SK-N-SH treated with all-trans-retinoic acid at 6 μM for 48 hours (cell line): ENCODE data around the gene SCAF11.
A peak's percentile ranks its signal among the peaks of the same experiment; 100 is the strongest.

Source experiments
- ATAC-seq: fragments of 200-7000 bp; cut with Tn5 transposase; 3 replicates; pipeline ENCODE4 v1.9.1; 2020; ENCODE audit warnings: mild to moderate bottlenecking, moderate library complexity
- BACH2 ChIP-seq: fragments of 250-450 bp; sonication (Bioruptor Pico); IDR thresholded peaks from 2 replicates; pipeline ENCODE4 v1.9.0; 2021; ENCODE audit warnings: mild to moderate bottlenecking, borderline replicate concordance
- CREB5 ChIP-seq: fragments of 250-450 bp; sonication (Bioruptor Pico); IDR thresholded peaks from 2 replicates; pipeline ENCODE4 v1.5.1; 2020; ENCODE audit warnings: low read depth, mild to moderate bottlenecking, moderate library complexity
- CSDC2 ChIP-seq: fragments of 250-450 bp; sonication (Bioruptor Pico); IDR thresholded peaks from 2 replicates; pipeline ENCODE4 v1.5.0; 2020; ENCODE audit warnings: mild to moderate bottlenecking, moderate library complexity
- CSRNP3 ChIP-seq: fragments of 250-450 bp; sonication (Bioruptor Pico); IDR thresholded peaks from 2 replicates; pipeline ENCODE4 v1.5.1; 2021; ENCODE audit warnings: mild to moderate bottlenecking, moderate library complexity
- ESRRG ChIP-seq: fragments of 250-450 bp; sonication (Bioruptor Pico); IDR thresholded peaks from 2 replicates; pipeline ENCODE4 v1.6.1; 2021; ENCODE audit warnings: mild to moderate bottlenecking
- ISL1 ChIP-seq: fragments of 250-450 bp; sonication (Bioruptor Pico); IDR thresholded peaks from 2 replicates; pipeline ENCODE4 v2.1.2; 2022; ENCODE audit warnings: mild to moderate bottlenecking, moderate library complexity
- OSR1 ChIP-seq: fragments of 250-450 bp; sonication (Bioruptor Pico); IDR thresholded peaks from 2 replicates; pipeline ENCODE4 v1.8.0; 2022; ENCODE audit warnings: moderate library complexity, mild to moderate bottlenecking, inconsistent platforms
- PATZ1 ChIP-seq: fragments of 250-450 bp; sonication (Bioruptor Pico); IDR thresholded peaks from 2 replicates; pipeline ENCODE4 v1.8.0; 2020; ENCODE audit warnings: mild to moderate bottlenecking, moderate library complexity, borderline replicate concordance
- POU6F1 ChIP-seq: fragments of 250-450 bp; sonication (Bioruptor Pico); IDR thresholded peaks from 2 replicates; pipeline ENCODE4 v1.8.0; 2021; ENCODE audit warnings: low read depth, mild to moderate bottlenecking, moderate library complexity, borderline replicate concordance
- PPARA ChIP-seq: fragments of 250-450 bp; sonication (Bioruptor Pico); IDR thresholded peaks from 2 replicates; pipeline ENCODE4 v1.5.0; 2020; ENCODE audit warnings: mild to moderate bottlenecking, borderline replicate concordance
- RARB ChIP-seq: fragments of 250-450 bp; sonication (Bioruptor Pico); IDR thresholded peaks from 2 replicates; pipeline ENCODE4 v1.8.0; 2021; ENCODE audit warnings: mild to moderate bottlenecking, moderate library complexity
- SNAI2 ChIP-seq: fragments of 250-450 bp; sonication (Bioruptor Pico); IDR thresholded peaks from 2 replicates; pipeline ENCODE4 v1.5.0; 2020; ENCODE audit warnings: mild to moderate bottlenecking, moderate library complexity
- TCF4 ChIP-seq: fragments of 250-450 bp; sonication (Bioruptor Pico); IDR thresholded peaks from 2 replicates; pipeline ENCODE4 v1.8.0; 2021; ENCODE audit warnings: mild to moderate bottlenecking, moderate library complexity, borderline replicate concordance
- TOX ChIP-seq: fragments of 250-450 bp; sonication (Bioruptor Pico); IDR thresholded peaks from 2 replicates; pipeline ENCODE4 v1.8.0; 2021; ENCODE audit warnings: mild to moderate bottlenecking, moderate library complexity, borderline replicate concordance
- TSHZ2 ChIP-seq: fragments of 250-450 bp; sonication (Bioruptor Pico); IDR thresholded peaks from 2 replicates; pipeline ENCODE4 v1.5.0; 2020; ENCODE audit warnings: mild to moderate bottlenecking, moderate library complexity
- ZC3H10 ChIP-seq: fragments of 250-450 bp; sonication (Bioruptor Pico); IDR thresholded peaks from 2 replicates; pipeline ENCODE4 v1.5.1; 2021; ENCODE audit warnings: mild to moderate bottlenecking, moderate library complexity
- ZFP3 ChIP-seq: fragments of 250-450 bp; sonication (Bioruptor Pico); IDR thresholded peaks from 2 replicates; pipeline ENCODE4 v1.5.0; 2020; ENCODE audit warnings: mild to moderate bottlenecking, moderate library complexity
- ZFP30 ChIP-seq: fragments of 450-650 bp; formaldehyde crosslinking; IDR thresholded peaks from 2 replicates; pipeline ENCODE4 v1.5.0; 2022; ENCODE audit warnings: mild to moderate bottlenecking, moderate library complexity
- ZNF565 ChIP-seq: fragments of 450-650 bp; formaldehyde crosslinking; conservative IDR thresholded peaks from 2 replicates; pipeline ENCODE4 v1.5.0; 2020; ENCODE audit warnings: low read depth, mild to moderate bottlenecking, moderate library complexity
- ZNF70 ChIP-seq: fragments of 450-650 bp; formaldehyde crosslinking; IDR thresholded peaks from 2 replicates; pipeline ENCODE4 v1.5.0; 2020; ENCODE audit warnings: mild to moderate bottlenecking, moderate library complexity
- ZNF8 ChIP-seq: fragments of 450-650 bp; formaldehyde crosslinking; IDR thresholded peaks from 2 replicates; pipeline ENCODE4 v1.5.0; 2020; ENCODE audit warnings: mild to moderate bottlenecking, moderate library complexity

Gene SCAF11

GRCh38 chr12:45991284-45992249 lies 1.2 kb upstream of the SCAF11 start:
- peak; percentile 41 for ATAC-seq
- TF ChIP-seq OSR1 (CRISPR knock-in tag), result no peak
- TF ChIP-seq ZFP30 (CRISPR knock-in tag), result no peak
- no peak for TF ChIP-seq ESRRG (CRISPR knock-in tag)
- 0 out of 2 replicates have a peak, but pooled peaks have one; percentile 12 for TF ChIP-seq ZFP3
- 0 out of 2 replicates have a peak, but pooled peaks have one; percentile 30 for TF ChIP-seq TSHZ2

GRCh38 chr12:45989721-45990467 lies 480 bp downstream of the SCAF11 start:
- ATAC-seq, result peak; percentile 61

GRCh38 chr12:45989287-45989686 lies 1.1 kb downstream of the SCAF11 start:
- TF ChIP-seq BACH2, result no peak
- no peak for TF ChIP-seq TOX (CRISPR knock-in tag)
- no peak for TF ChIP-seq ZNF8 (CRISPR knock-in tag)
- TF ChIP-seq ZFP30 (CRISPR knock-in tag), result no peak
- no peak for TF ChIP-seq CSRNP3 (CRISPR knock-in tag)
- no peak for TF ChIP-seq ZNF70 (CRISPR knock-in tag)
- no peak for TF ChIP-seq TCF4 (CRISPR knock-in tag)
- no peak for TF ChIP-seq ISL1 (CRISPR knock-in tag)
- no peak for TF ChIP-seq CREB5 (CRISPR knock-in tag)
- TF ChIP-seq POU6F1 (CRISPR knock-in tag), result no peak
- TF ChIP-seq PATZ1 (CRISPR knock-in tag), result no peak
- TF ChIP-seq PPARA (CRISPR knock-in tag), result no peak
- TF ChIP-seq ZC3H10 (CRISPR knock-in tag), result no peak
- no peak for TF ChIP-seq SNAI2 (CRISPR knock-in tag)
- TF ChIP-seq CSDC2 (CRISPR knock-in tag), result no peak
- no peak for TF ChIP-seq RARB (CRISPR knock-in tag)
- no peak for TF ChIP-seq ESRRG (CRISPR knock-in tag)
- no peak for TF ChIP-seq ZFP3
- TF ChIP-seq ZNF565 (CRISPR knock-in tag), result no peak
- no peak for TF ChIP-seq OSR1 (CRISPR knock-in tag)
- ATAC-seq, result no peak

More at GRCh38 chr12:45989721-45990467, 480 bp downstream of the SCAF11 start:
- no peak for TF ChIP-seq ESRRG (CRISPR knock-in tag)
- peak; percentile 66; the same call in 1 of the 2 replicates for TF ChIP-seq PATZ1 (CRISPR knock-in tag)
